Measurements from ENCODE around the gene TRIM8. TPM values are rescaled to one million over a fixed set of nuclear protein-coding genes. Genes with fewer than 3 reads are reported as not detected.
"Not testable (repeated sequence)": the region's sequence is repeated elsewhere in the genome, so short reads cannot be mapped to it uniquely, and the experiment has no call there.

TRIM8 gene
- total RNA-seq, 2 donors from 2014 or later, result 148 to 222 TPM

DNA sequence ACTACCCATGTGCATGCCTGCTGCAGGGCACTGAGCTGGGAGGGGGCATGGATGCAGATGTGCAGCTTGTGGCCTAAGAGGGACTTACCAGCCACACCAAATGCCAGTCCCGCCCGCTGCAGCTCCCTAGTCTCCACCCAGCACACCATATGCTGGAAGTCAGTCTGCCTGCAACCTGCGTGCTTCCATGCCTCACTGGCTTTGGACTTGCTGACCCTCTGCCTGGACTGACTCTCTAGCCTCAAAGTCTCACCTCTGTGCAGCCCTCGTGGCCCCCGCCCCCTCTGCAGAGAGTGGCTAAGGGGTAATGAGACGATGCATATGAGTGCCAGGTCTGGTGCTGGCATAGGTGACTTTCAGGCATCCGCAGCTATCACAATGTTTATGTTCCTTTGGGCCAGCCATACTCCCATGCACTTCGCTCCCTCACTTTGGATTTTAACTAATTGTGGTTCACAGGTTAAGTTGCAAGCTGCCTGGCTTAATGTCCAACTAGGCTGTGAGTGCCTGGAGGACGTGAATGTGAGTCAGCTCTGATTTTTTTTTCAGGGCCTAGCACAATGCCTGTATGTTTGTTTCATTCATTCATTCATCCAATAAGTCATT, 21.7 kb downstream of the TRIM8 start:
- 77% methylated on average over 9 of the region's 9 CpGs for WGBS
- Histone ChIP-seq H3K27ac (no peak overlapping the region), H3K36me3 (no peaks in the 10 kb centered on the region), H3K4me1 (replicated peaks) (peaks cover 4% of the 10 kb centered on the region), H3K4me3 (no peak overlapping the region), H3K9me3 (no peaks in the 10 kb centered on the region), H3K27me3 (replicated peaks; ENCODE audit: insufficient read depth) (no peaks in the 10 kb centered on the region)
- no peak for TF ChIP-seq POLR2A (IDR thresholded peaks at IDR 0.05)
- TF ChIP-seq POLR2AphosphoS5 (IDR thresholded peaks at IDR 0.05), result no peak
- TF ChIP-seq, protein P1, sequence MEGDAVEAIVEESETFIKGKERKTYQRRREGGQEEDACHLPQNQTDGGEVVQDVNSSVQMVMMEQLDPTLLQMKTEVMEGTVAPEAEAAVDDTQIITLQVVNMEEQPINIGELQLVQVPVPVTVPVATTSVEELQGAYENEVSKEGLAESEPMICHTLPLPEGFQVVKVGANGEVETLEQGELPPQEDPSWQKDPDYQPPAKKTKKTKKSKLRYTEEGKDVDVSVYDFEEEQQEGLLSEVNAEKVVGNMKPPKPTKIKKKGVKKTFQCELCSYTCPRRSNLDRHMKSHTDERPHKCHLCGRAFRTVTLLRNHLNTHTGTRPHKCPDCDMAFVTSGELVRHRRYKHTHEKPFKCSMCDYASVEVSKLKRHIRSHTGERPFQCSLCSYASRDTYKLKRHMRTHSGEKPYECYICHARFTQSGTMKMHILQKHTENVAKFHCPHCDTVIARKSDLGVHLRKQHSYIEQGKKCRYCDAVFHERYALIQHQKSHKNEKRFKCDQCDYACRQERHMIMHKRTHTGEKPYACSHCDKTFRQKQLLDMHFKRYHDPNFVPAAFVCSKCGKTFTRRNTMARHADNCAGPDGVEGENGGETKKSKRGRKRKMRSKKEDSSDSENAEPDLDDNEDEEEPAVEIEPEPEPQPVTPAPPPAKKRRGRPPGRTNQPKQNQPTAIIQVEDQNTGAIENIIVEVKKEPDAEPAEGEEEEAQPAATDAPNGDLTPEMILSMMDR (IDR thresholded peaks at IDR 0.05), result no peak
- DNase-seq (ENCODE audit: low spot score), result no peak
- intact Hi-C loops (cut with DNase I), result no loop called here

DNA sequence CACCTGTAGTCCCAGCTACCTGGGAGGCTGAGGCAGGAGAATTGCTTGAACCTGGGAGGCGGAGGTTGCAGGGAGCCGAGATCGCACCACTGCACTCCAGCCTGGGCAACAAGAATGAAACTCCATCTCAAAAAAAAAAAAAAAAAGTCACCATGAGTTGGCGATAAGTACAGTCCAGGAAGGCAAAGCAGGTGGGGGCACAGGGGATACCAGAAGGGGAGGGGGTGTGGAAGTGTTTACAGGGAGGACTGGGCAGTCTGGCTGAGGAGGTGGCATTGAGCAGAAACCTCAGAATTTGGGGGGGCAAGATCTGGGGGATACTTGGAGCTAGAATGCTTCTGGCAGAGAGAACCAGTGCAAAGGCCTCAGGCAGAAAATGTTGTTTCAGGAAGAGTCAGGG, 23.1 kb downstream of the TRIM8 start:
- H3K4me1 ChIP-seq (replicated peaks); H3K27me3 ChIP-seq (replicated peaks; ENCODE audit: insufficient read depth); H3K9me3 ChIP-seq; H3K36me3 ChIP-seq; H3K27ac ChIP-seq; DNase-seq (ENCODE audit: low spot score); intact Hi-C loops (cut with DNase I); H3K4me3 ChIP-seq: not testable (repeated sequence)
- 93% methylated on average over 4 of the region's 4 CpGs for WGBS

DNA sequence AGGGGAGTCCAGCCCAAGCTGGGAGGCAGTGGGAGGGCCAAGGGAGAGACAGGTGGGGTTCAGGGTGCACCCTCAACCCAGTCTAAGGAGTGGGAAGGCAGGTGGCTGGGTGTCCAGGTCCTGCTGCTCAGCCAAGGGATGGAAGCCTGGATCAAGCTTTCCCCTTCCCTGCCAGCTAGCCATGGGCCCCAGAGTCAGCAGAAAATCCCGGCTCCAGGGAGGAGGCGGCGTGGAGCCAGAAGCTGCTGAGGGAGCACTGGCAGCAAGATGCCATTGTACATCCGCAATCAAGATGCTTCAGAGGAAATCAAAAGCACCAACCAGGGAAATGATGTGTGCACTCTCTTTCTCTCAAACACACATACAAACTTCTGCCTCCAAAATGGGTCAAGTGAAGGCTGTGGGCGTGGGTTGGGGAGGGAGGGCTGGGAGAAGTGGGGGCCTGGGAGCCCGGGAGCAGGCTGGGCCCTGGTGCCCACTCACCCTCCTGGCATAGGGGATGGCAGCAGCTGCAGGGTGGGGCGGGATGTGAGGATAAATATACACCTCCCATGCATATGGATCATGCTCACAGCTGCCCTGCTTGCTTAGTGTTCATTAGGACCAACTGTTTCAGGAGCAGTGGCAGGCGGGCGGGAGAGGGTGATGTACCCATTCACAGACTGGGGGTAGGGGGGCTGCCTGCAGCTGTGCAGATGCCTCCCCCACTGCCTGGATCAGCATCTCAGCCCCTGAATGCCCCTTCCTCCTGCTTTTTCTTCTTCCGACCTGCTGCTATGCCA, 24.2 kb downstream of the TRIM8 start:
- TF ChIP-seq POLR2A (IDR thresholded peaks at IDR 0.05), result no peak
- TF ChIP-seq, protein P1 (IDR thresholded peaks at IDR 0.05), result no peak
- Histone ChIP-seq H3K36me3 (no peaks in the 10 kb centered on the region), H3K4me3 (no peak overlapping the region), H3K27me3 (replicated peaks; ENCODE audit: insufficient read depth) (no peaks in the 10 kb centered on the region), H3K27ac (no peak overlapping the region), H3K9me3 (no peaks in the 10 kb centered on the region), H3K4me1 (replicated peaks) (no peaks in the 10 kb centered on the region)
- intact Hi-C loops (cut with DNase I), result no loop called here
- 85% methylated on average over 10 of the region's 10 CpGs for WGBS
- no peak for DNase-seq (ENCODE audit: low spot score)

DNA sequence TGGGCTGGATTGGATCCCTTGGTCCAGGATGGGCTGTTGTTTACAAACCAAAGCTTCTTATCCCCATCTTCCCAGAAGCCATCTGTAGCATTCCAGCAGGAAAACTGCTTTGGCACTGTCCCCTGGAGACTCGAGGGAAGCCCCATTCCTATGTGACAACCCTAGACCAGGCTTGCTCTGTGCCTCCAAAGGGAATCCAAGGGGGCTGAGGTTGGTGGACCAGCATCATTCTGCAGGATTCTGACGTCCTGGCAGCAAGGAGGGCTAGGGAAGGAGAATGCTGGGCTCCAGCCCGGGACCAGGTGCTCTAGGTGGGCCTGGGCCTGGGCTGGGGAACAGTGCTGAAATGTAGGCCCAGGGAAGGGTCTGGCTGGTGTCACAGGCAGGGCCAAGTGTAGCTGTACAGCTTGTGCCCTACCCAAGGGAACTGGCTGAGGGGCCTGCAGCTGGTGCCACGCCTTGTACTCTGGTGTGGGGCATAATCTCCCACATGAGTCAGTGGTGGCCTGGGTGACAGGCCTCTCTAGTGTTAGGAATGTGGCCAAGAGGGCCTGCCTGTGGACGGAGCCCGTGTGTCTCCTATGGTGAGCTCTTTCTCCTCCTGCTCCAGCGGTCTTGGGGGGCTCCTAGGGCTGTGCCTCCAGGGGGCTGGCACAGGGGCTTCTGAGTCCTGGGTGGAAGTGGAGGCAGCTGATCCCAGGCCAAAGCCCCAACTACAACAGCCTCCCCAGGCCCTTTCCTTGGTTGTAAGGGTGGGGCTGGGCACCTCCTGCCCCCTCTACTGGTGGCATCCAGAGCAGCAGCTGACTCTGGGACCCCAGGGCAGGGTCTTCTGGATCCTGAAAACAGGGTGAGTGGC, 25.2 kb downstream of the TRIM8 start:
- 70% methylated on average over 6 of the region's 7 CpGs for whole genome bisulfite sequencing
- DNase-seq (ENCODE audit: low spot score), result no peak
- intact Hi-C loops (cut with DNase I), result no loop called here
- H3K4me3 ChIP-seq, result no peak overlapping the region
- H3K36me3 ChIP-seq, result no peaks in the 10 kb centered on the region
- no peak overlapping the region for H3K27ac ChIP-seq
- H3K4me1 ChIP-seq (replicated peaks), result peaks cover 6% of the 10 kb centered on the region
- H3K9me3 ChIP-seq, result no peaks in the 10 kb centered on the region
- no peak for TF ChIP-seq POLR2A (IDR thresholded peaks at IDR 0.05)
- TF ChIP-seq, protein P1 (IDR thresholded peaks at IDR 0.05), result peak in 1 of 4 experiments; percentile 39
- no peak for TF ChIP-seq POLR2AphosphoS5 (IDR thresholded peaks at IDR 0.05)
- no peaks in the 10 kb centered on the region for H3K27me3 ChIP-seq (replicated peaks; ENCODE audit: insufficient read depth)

DNA sequence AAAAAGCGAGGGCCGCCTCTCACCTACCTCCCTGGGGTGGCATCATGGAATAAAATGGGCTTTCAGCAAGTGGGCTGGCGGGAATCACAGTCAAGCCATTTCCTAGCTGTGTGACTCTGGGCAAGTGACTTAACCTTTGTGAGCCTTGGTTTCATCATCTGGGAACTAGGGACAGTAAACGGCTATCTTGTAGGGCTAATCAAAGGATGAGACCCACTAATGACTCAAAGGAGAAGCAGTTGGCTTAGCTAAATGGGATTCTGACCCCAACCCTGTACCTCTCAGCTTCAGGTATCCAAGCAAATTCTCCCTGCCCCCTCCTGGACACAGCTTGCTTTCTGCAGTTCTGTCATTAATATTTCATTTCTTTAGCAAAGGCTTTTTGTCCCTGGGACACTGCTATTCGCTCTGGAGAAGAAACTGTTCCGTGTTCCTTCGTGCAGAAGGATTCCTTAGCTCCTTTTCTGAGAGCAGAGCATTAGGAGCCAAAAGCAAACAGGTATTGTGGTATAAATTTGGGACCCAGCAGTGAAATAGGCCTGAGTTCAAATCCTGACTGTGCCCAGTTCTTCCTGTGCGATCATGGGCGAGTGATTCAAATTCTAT, 25.9 kb downstream of the TRIM8 start:
- Histone ChIP-seq H3K27ac (no peak overlapping the region), H3K4me1 (replicated peaks) (peaks cover 11% of the 10 kb centered on the region), H3K9me3 (no peaks in the 10 kb centered on the region), H3K27me3 (replicated peaks; ENCODE audit: insufficient read depth) (no peaks in the 10 kb centered on the region), H3K36me3 (no peaks in the 10 kb centered on the region), H3K4me3 (no peak overlapping the region)
- intact Hi-C loops (cut with DNase I), result no loop called here
- TF ChIP-seq, protein P1 (IDR thresholded peaks at IDR 0.05), result no peak
- DNase-seq (ENCODE audit: low spot score), result no peak
- WGBS, result 91% methylated on average over 9 of the region's 9 CpGs

All from prostate gland (tissue), 2 donors.